Esophagus muscularis mucosa (tissue), 3 donors: ENCODE results near the gene TOMM20L.

ENCODE experiments used
- CTCF ChIP-seq, 3 experiments: fragments of 200-600 bp in 2 of 3; fragments of 450-650 bp in 1 of 3; sonication (generic) in 2 of 3; IDR thresholded peaks; one replicate each; pipeline ENCODE4 v1.5.1; 2017 to 2019; ENCODE audit warnings: antibody characterized with exemption in 3 of 3, mild to moderate bottlenecking in 2 of 3, moderate library complexity in 1 of 3
- POLR2A ChIP-seq: fragments of 450-650 bp; IDR thresholded peaks from one replicate; pipeline ENCODE4 v1.6.1; 2017; ENCODE audit warnings: antibody characterized with exemption, moderate library complexity, mild to moderate bottlenecking, low read depth
- POLR2AphosphoS5 ChIP-seq, 2 donors: sonication (generic); formaldehyde crosslinking; IDR thresholded peaks; one replicate each; pipeline ENCODE4 v1.6.1; 2017; ENCODE audit warnings: antibody characterized with exemption in 2 of 2

- TF ChIP-seq CTCF (IDR thresholded peaks at IDR 0.05) = no peak
- TF ChIP-seq POLR2AphosphoS5 (IDR thresholded peaks at IDR 0.05) = no peak
- TF ChIP-seq POLR2A = no peak
Observed at GRCh38 chr14:58397156-58397555, 1.4 kb downstream of the TOMM20L start.
